VCaP (cell line): Measurements from ENCODE around the gene DCAF15.

Experiments used
- H3K27ac ChIP-seq: fragments of 450-650 bp; 2 replicates; pipeline ENCODE4 v1.5.1; 2017
- CTCF ChIP-seq: fragments of 450-650 bp; conservative IDR thresholded peaks from 2 replicates; pipeline ENCODE4 v1.5.1; 2017; ENCODE audit warnings: mild to moderate bottlenecking, moderate library complexity

The DCAF15 gene

GRCh38 chr19:13961826-13962698 is 9.8 kb downstream of the DCAF15 start:
- TF ChIP-seq CTCF, result no peak
- H3K27ac ChIP-seq, result no peak overlapping the region

GRCh38 chr19:13962699-13963602 is 10.6 kb downstream of the DCAF15 start:
- H3K27ac ChIP-seq, result no peak overlapping the region
- TF ChIP-seq CTCF, result no peak

- no peak for TF ChIP-seq CTCF
These were observed 11.3 kb downstream of the DCAF15 start for GRCh38 chr19:13963603-13964105.

GRCh38 chr19:13964776-13965175 is 12.5 kb downstream of the DCAF15 start:
- no peak overlapping the region for H3K27ac ChIP-seq
- no peak for TF ChIP-seq CTCF

More at GRCh38 chr19:13963603-13964105, 11.3 kb downstream of the DCAF15 start:
- no peak overlapping the region for H3K27ac ChIP-seq

GRCh38 chr19:13965377-13965896 is 13.1 kb downstream of the DCAF15 start:
- H3K27ac ChIP-seq, result no peak overlapping the region
- TF ChIP-seq CTCF, result no peak

- TF ChIP-seq CTCF, result no peak
- no peak overlapping the region for H3K27ac ChIP-seq
These were observed 13.8 kb downstream of the DCAF15 start for GRCh38 chr19:13965926-13966683.
